WTC11 (cell line): Measurements from ENCODE around the gene LIX1L. TPM values are rescaled to one million over a fixed set of nuclear protein-coding genes. Genes with fewer than 3 reads are reported as not detected.

Experiments
- ATAC-seq: fragments of 200-7000 bp; cut with Tn5 transposase; 2 replicates; pipeline ENCODE4 v1.10.0; 2021; ENCODE audit warnings: mild to moderate bottlenecking, moderate library complexity
- CTCF ChIA-PET: fragments of 300-600 bp; sonication (Branson Sonifier 250); formaldehyde crosslinking; loops from one replicate; lab custom pipeline; 2021; ENCODE audit warnings: antibody characterized with exemption; lab: Charles Lee
- POLR2A ChIA-PET: fragments of 350-600 bp; sonication (Branson Sonifier 250); formaldehyde crosslinking; loops from one replicate; lab custom pipeline; 2021; ENCODE audit warnings: antibody characterized with exemption; lab: Charles Lee
- DNase-seq: peaks from one replicate; pipeline ENCODE4 v3.0.0; 2021; ENCODE audit warnings: low spot score
- H3K27ac Mint-ChIP-seq: 2 replicates; pipeline ENCODE4 v1.8.0; 2021; ENCODE audit warnings: mixed read lengths
- H3K27me3 Mint-ChIP-seq: 2 replicates; pipeline ENCODE4 v1.8.0; 2021; ENCODE audit warnings: low read depth, mild to moderate bottlenecking, moderate library complexity, mixed read lengths
- H3K36me3 Mint-ChIP-seq: 2 replicates; pipeline ENCODE4 v1.8.0; 2021; ENCODE audit warnings: mixed read lengths
- H3K4me1 Mint-ChIP-seq: 2 replicates; pipeline ENCODE4 v1.8.0; 2022; ENCODE audit warnings: mixed read lengths
- H3K4me3 Mint-ChIP-seq: 2 replicates; pipeline ENCODE4 v1.8.0; 2021; ENCODE audit warnings: mild to moderate bottlenecking, moderate library complexity, mixed read lengths
- H3K9me3 Mint-ChIP-seq: 2 replicates; pipeline ENCODE4 v1.8.0; 2021; ENCODE audit warnings: mixed read lengths
- ARID4B ChIP-seq: sonication (generic); formaldehyde crosslinking; IDR thresholded peaks from 2 replicates; pipeline ENCODE4 v1.8.0; 2023; ENCODE audit warnings: missing genetic modification reagents, mild to moderate bottlenecking, borderline replicate concordance
- CREM ChIP-seq: sonication (generic); formaldehyde crosslinking; IDR thresholded peaks from 2 replicates; pipeline ENCODE4 v1.8.1; 2022; ENCODE audit warnings: mild to moderate bottlenecking, missing genetic modification reagents, moderate library complexity
- ETV6 ChIP-seq: sonication (generic); formaldehyde crosslinking; IDR thresholded peaks from 2 replicates; pipeline ENCODE4 v1.8.1; 2022; ENCODE audit warnings: mild to moderate bottlenecking, missing genetic modification reagents
- FOXP1 ChIP-seq: sonication (generic); formaldehyde crosslinking; IDR thresholded peaks from 2 replicates; pipeline ENCODE4 v1.8.0; 2022; ENCODE audit warnings: missing genetic modification reagents, mild to moderate bottlenecking, moderate library complexity, borderline replicate concordance
- JUN ChIP-seq: sonication (generic); formaldehyde crosslinking; IDR thresholded peaks from 2 replicates; pipeline ENCODE4 v1.8.0; 2023; ENCODE audit warnings: mild to moderate bottlenecking, missing genetic modification reagents
- NFE2L1 ChIP-seq: sonication (generic); formaldehyde crosslinking; IDR thresholded peaks from 2 replicates; pipeline ENCODE4 v1.8.1; 2023; ENCODE audit warnings: missing genetic modification reagents
- NR2C2 ChIP-seq: sonication (generic); formaldehyde crosslinking; IDR thresholded peaks from 2 replicates; pipeline ENCODE4 v1.8.0; 2022; ENCODE audit warnings: mild to moderate bottlenecking, missing genetic modification reagents
- PRRX2 ChIP-seq: fragments of 250-450 bp; sonication (Bioruptor Pico); IDR thresholded peaks from 2 replicates; pipeline ENCODE4 v1.8.0; 2021; ENCODE audit warnings: mild to moderate bottlenecking
- SMAD3 ChIP-seq: sonication (generic); formaldehyde crosslinking; IDR thresholded peaks from 2 replicates; pipeline ENCODE4 v1.8.0; 2022; ENCODE audit warnings: missing genetic modification reagents, mild to moderate bottlenecking, borderline replicate concordance
- SP1 ChIP-seq: sonication (generic); formaldehyde crosslinking; conservative IDR thresholded peaks from 2 replicates; pipeline ENCODE4 v1.8.1; 2022; ENCODE audit warnings: missing genetic modification reagents
- TCF7 ChIP-seq: sonication (generic); formaldehyde crosslinking; IDR thresholded peaks from 2 replicates; pipeline ENCODE4 v1.8.0; 2022; ENCODE audit warnings: mild to moderate bottlenecking, low read depth, missing genetic modification reagents, moderate library complexity
- ZMAT4 ChIP-seq: fragments of 250-450 bp; sonication (Bioruptor Pico); IDR thresholded peaks from 2 replicates; pipeline ENCODE4 v1.9.0; 2021; ENCODE audit warnings: mild to moderate bottlenecking
- ZNF121 ChIP-seq: sonication (generic); formaldehyde crosslinking; IDR thresholded peaks from 2 replicates; pipeline ENCODE4 v1.8.0; 2023; ENCODE audit warnings: missing genetic modification reagents
- ZNF219 ChIP-seq: sonication (generic); formaldehyde crosslinking; IDR thresholded peaks from 2 replicates; pipeline ENCODE4 v1.8.0; 2023; ENCODE audit warnings: missing genetic modification reagents, mild to moderate bottlenecking, borderline replicate concordance
- ZNF423 ChIP-seq: fragments of 250-450 bp; sonication (Bioruptor Pico); IDR thresholded peaks from 2 replicates; pipeline ENCODE4 v2.1.2; 2022; ENCODE audit warnings: mild to moderate bottlenecking, moderate library complexity
- total RNA-seq: library from RNA; stranded (reverse); gene quantifications from 3 replicates; pipeline ENCODE4 v1.2.3, GENCODE V29; 2021
- TF ChIP-seq, protein P1 (sequence below): sonication (generic); formaldehyde crosslinking; IDR thresholded peaks from 2 replicates; pipeline ENCODE4 v1.8.1; 2022; ENCODE audit warnings: low read depth, mild to moderate bottlenecking, moderate library complexity, missing genetic modification reagents, borderline replicate concordance
- TF ChIP-seq, protein P2 (sequence below): sonication (generic); formaldehyde crosslinking; IDR thresholded peaks from 2 replicates; pipeline ENCODE4 v1.8.1; 2023; ENCODE audit warnings: mild to moderate bottlenecking, moderate library complexity, missing genetic modification reagents
- TF ChIP-seq, protein P3 (sequence below): sonication (generic); formaldehyde crosslinking; IDR thresholded peaks from 2 replicates; pipeline ENCODE4 v1.8.0; 2022; ENCODE audit warnings: mild to moderate bottlenecking, missing genetic modification reagents
- TF ChIP-seq, protein P4 (sequence below): sonication (generic); formaldehyde crosslinking; IDR thresholded peaks from 2 replicates; pipeline ENCODE4 v1.8.1; 2023; ENCODE audit warnings: mild to moderate bottlenecking, missing genetic modification reagents, moderate library complexity
- TF ChIP-seq, protein P5 (sequence below): fragments of 250-450 bp; sonication (Bioruptor Pico); IDR thresholded peaks from 2 replicates; pipeline ENCODE4 v1.9.0; 2021; ENCODE audit warnings: mild to moderate bottlenecking, borderline replicate concordance

The LIX1L gene
- total RNA-seq, 1 experiment from 2014 or later: 3.0 TPM

GRCh38 chr1:145918992-145919939, 38.6 kb downstream of the LIX1L start (continued):
- TF ChIP-seq TCF7 (CRISPR knock-in tag) (no peak), JUN (CRISPR knock-in tag) (no peak), ZNF423 (CRISPR knock-in tag) (no peak), NR2C2 (no peak), SMAD3 (0 out of 2 replicates have a peak, but pooled peaks have one; percentile 10)
- TF ChIP-seq, protein P1, sequence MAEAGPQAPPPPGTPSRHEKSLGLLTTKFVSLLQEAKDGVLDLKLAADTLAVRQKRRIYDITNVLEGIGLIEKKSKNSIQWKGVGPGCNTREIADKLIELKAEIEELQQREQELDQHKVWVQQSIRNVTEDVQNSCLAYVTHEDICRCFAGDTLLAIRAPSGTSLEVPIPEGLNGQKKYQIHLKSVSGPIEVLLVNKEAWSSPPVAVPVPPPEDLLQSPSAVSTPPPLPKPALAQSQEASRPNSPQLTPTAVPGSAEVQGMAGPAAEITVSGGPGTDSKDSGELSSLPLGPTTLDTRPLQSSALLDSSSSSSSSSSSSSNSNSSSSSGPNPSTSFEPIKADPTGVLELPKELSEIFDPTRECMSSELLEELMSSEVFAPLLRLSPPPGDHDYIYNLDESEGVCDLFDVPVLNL: no peak

- Mint-ChIP-seq H3K27me3 (peaks cover 10% of the 10 kb centered on the region), H3K4me1 (peaks cover 19% of the 10 kb centered on the region), H3K9me3 (no peaks in the 10 kb centered on the region), H3K27ac (peak within 1 kb of the TSS; percentile 78), H3K36me3 (peaks cover 5% of the 10 kb centered on the region; the same call in 1 of the 2 replicates), H3K4me3 (peak within 1 kb of the TSS; percentile 86)
- ChIA-PET POLR2A (interaction anchor here (0.5 to 1.2 kb wide), 4 partner anchors 9 to 67 kb away, joined by 3 to 10 read pairs (median 4); partner anchors contain the start of gene RBM8A), CTCF (interaction anchor here (1.0 to 3.0 kb wide), 11 partner anchors 9 to 73 kb away, joined by 3 to 17 read pairs (median 4); partner anchors contain the start of genes ITGA10, LIX1L, NUDT17 and RBM8A)
- peak; percentile 87 for DNase-seq
- ATAC-seq: peak; percentile 89
- peak; percentile 37; the same call in 1 of the 2 replicates for TF ChIP-seq NFE2L1 (CRISPR knock-in tag)
- peak; percentile 77 for TF ChIP-seq SP1 (CRISPR knock-in tag)
- TF ChIP-seq, protein P2, sequence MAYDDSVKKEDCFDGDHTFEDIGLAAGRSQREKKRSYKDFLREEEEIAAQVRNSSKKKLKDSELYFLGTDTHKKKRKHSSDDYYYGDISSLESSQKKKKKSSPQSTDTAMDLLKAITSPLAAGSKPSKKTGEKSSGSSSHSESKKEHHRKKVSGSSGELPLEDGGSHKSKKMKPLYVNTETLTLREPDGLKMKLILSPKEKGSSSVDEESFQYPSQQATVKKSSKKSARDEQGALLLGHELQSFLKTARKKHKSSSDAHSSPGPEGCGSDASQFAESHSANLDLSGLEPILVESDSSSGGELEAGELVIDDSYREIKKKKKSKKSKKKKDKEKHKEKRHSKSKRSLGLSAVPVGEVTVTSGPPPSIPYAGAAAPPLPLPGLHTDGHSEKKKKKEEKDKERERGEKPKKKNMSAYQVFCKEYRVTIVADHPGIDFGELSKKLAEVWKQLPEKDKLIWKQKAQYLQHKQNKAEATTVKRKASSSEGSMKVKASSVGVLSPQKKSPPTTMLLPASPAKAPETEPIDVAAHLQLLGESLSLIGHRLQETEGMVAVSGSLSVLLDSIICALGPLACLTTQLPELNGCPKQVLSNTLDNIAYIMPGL: no peak
- 0 out of 2 replicates have a peak, but pooled peaks have one; percentile 34 for TF ChIP-seq ARID4B
- TF ChIP-seq, protein P3, sequence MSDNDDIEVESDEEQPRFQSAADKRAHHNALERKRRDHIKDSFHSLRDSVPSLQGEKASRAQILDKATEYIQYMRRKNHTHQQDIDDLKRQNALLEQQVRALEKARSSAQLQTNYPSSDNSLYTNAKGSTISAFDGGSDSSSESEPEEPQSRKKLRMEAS (CRISPR knock-in tag): 0 out of 2 replicates have a peak, but pooled peaks have one; percentile 10
- TF ChIP-seq ETV6: no peak
- no peak for TF ChIP-seq PRRX2 (CRISPR knock-in tag)
- no peak for TF ChIP-seq ZNF121 (CRISPR knock-in tag)
- no peak; the same call in 1 of the 2 replicates for TF ChIP-seq CREM
- TF ChIP-seq, protein P4, sequence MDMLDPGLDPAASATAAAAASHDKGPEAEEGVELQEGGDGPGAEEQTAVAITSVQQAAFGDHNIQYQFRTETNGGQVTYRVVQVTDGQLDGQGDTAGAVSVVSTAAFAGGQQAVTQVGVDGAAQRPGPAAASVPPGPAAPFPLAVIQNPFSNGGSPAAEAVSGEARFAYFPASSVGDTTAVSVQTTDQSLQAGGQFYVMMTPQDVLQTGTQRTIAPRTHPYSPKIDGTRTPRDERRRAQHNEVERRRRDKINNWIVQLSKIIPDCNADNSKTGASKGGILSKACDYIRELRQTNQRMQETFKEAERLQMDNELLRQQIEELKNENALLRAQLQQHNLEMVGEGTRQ (CRISPR knock-in tag): no peak
- no peak for TF ChIP-seq ZNF219 (CRISPR knock-in tag)
- TF ChIP-seq, protein P5, sequence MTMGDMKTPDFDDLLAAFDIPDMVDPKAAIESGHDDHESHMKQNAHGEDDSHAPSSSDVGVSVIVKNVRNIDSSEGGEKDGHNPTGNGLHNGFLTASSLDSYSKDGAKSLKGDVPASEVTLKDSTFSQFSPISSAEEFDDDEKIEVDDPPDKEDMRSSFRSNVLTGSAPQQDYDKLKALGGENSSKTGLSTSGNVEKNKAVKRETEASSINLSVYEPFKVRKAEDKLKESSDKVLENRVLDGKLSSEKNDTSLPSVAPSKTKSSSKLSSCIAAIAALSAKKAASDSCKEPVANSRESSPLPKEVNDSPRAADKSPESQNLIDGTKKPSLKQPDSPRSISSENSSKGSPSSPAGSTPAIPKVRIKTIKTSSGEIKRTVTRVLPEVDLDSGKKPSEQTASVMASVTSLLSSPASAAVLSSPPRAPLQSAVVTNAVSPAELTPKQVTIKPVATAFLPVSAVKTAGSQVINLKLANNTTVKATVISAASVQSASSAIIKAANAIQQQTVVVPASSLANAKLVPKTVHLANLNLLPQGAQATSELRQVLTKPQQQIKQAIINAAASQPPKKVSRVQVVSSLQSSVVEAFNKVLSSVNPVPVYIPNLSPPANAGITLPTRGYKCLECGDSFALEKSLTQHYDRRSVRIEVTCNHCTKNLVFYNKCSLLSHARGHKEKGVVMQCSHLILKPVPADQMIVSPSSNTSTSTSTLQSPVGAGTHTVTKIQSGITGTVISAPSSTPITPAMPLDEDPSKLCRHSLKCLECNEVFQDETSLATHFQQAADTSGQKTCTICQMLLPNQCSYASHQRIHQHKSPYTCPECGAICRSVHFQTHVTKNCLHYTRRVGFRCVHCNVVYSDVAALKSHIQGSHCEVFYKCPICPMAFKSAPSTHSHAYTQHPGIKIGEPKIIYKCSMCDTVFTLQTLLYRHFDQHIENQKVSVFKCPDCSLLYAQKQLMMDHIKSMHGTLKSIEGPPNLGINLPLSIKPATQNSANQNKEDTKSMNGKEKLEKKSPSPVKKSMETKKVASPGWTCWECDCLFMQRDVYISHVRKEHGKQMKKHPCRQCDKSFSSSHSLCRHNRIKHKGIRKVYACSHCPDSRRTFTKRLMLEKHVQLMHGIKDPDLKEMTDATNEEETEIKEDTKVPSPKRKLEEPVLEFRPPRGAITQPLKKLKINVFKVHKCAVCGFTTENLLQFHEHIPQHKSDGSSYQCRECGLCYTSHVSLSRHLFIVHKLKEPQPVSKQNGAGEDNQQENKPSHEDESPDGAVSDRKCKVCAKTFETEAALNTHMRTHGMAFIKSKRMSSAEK (CRISPR knock-in tag): no peak
- no peak for TF ChIP-seq ZMAT4 (CRISPR knock-in tag)
- 0 out of 2 replicates have a peak, but pooled peaks have one; percentile 65 for TF ChIP-seq FOXP1 (CRISPR knock-in tag)
These were observed 39.4 kb downstream of the LIX1L start, which contains the start of gene PEX11B for GRCh38 chr1:145918144-145918991. Gene PEX11B (minus strand): TSS chr1:145918717. CDS start chr1:145918688, 29 bp downstream.
